SK-N-DZ (cell line): ENCODE data around the gene RLF.

Experiments
- DNase-seq: peaks from one replicate; pipeline ENCODE4 v3.0.0-alpha.2; 2015; ENCODE audit warnings: low spot score
- small RNA-seq, 2 experiments: library from RNA; depleted of rRNA; stranded (forward); fragments of <200 nt; gene quantifications; one replicate each; pipeline ENCODE3, GENCODE V24; 2014

RLF gene

GRCh38 chr1:40272653-40273213 lies 111.5 kb downstream of the RLF start:
- no peak for DNase-seq

GRCh38 chr1:40273547-40274166 lies 112.5 kb downstream of the RLF start:
- DNase-seq: no peak

- no peak for DNase-seq
These were observed 113.1 kb downstream of the RLF start for GRCh38 chr1:40274331-40274730.

GRCh38 chr1:40276122-40276521 lies 114.9 kb downstream of the RLF start:
- DNase-seq: no peak

GRCh38 chr1:40281853-40282252 lies 120.7 kb downstream of the RLF start:
- no peak for DNase-seq

Small RNA genes within 50 kb of the gene (small RNA-seq; reads per million reads assigned to genes)
- gene RNU6-1237P: 0 reads per million in 2 experiments
